Thoracic aorta (tissue), 2 donors: ENCODE measurements around the gene SNAP29. TPM values are rescaled to one million over a fixed set of nuclear protein-coding genes. Genes with fewer than 3 reads are reported as not detected.
A peak's percentile ranks its signal among the peaks of the same experiment; 100 is the strongest.

Source experiments
- ATAC-seq: fragments of 150-250 bp; one replicate; pipeline ENCODE4 v1.8.0; 2017; ENCODE audit warnings: low read depth; ENCODE audit not compliant: insufficient number of reproducible peaks, low FRiP score
- DNase-seq: peaks from one replicate; pipeline ENCODE4 v3.0.0-alpha.2; 2020; ENCODE audit warnings: low spot score
- H3K27ac ChIP-seq, 2 donors: fragments of 200-600 bp; sonication (generic); 1 replicate in 1 of 2; 2 replicates in 1 of 2; pipeline ENCODE4 v1.5.1; 2016; ENCODE audit warnings: mild to moderate bottlenecking in 2 of 2, moderate library complexity in 2 of 2
- H3K27me3 ChIP-seq: fragments of 200-600 bp; sonication (generic); replicated peaks from 2 replicates; pipeline ENCODE4 v1.6.0; 2016; ENCODE audit warnings: mild to moderate bottlenecking; ENCODE audit not compliant: insufficient read depth
- H3K36me3 ChIP-seq: fragments of 200-600 bp; sonication (generic); one replicate; pipeline ENCODE4 v1.5.1; 2016
- H3K4me1 ChIP-seq, 2 donors: fragments of 200-600 bp; sonication (generic); 1 replicate in 1 of 2; 2 replicates in 1 of 2; pipeline versions ENCODE4 v1.5.1 to v1.6.0; 2016; ENCODE audit warnings: low read depth in 2 of 2, mild to moderate bottlenecking in 1 of 2; ENCODE audit not compliant: control insufficient read depth in 1 of 2
- H3K4me3 ChIP-seq: fragments of 200-600 bp; sonication (generic); 2 replicates; pipeline ENCODE4 v1.5.1; 2016; ENCODE audit warnings: mild to moderate bottlenecking
- H3K9me3 ChIP-seq: fragments of 200-600 bp; sonication (generic); 2 replicates; pipeline ENCODE4 v1.5.1; 2016
- total RNA-seq, 2 donors: library from RNA; depleted of rRNA; stranded (reverse); fragments of >200 nt; gene quantifications; one replicate each; pipeline versions ENCODE4 v1.1.0 to v1.2.3, GENCODE V29; 2016
- TF ChIP-seq, protein P1 (sequence below): fragments of 200-600 bp; sonication (generic); IDR thresholded peaks from one replicate; pipeline ENCODE4 v1.5.1; 2019; ENCODE audit warnings: antibody characterized with exemption

SNAP29 gene
- total RNA-seq, 2 donors from 2014 or later: 18.2 to 20.6 TPM

DNA sequence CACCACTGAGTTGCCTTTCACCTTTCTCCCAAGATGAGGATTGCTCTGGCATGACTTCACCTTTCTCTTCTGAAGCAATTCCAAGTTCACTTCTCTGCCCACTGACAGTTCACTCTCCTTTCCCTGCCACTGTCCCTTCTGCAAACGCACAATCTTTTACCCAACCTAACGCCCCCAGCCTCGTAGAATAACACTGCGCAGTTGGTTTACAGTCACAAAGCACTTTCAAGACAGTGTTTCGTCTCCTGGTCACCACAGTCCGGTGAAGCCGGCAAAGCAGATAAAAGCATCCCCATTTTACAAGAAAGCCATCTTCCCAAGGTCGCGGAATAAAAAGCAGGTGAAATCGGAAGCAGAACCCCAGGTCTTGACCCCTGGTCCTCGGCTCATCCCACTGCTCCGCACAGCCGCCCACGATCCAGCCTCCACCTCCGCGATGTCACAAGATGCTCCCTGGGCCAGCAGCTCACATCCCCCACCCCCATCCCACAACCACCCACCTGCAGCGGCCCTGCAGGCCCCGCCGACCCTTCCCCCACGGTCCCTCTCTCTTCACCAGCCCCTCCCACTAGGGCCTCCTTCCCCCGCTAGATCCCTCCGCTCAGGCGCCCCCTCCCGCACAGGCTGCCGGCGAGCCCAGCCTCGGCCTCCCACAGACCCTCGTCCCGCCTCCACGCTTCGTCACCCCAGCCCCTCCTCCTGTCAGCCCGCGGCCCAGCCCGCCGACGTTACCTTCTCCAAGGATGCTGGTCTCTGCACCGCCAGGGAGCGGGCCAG, 781 bp upstream of the SNAP29 start:
- ATAC-seq: peak; percentile 25

DNA sequence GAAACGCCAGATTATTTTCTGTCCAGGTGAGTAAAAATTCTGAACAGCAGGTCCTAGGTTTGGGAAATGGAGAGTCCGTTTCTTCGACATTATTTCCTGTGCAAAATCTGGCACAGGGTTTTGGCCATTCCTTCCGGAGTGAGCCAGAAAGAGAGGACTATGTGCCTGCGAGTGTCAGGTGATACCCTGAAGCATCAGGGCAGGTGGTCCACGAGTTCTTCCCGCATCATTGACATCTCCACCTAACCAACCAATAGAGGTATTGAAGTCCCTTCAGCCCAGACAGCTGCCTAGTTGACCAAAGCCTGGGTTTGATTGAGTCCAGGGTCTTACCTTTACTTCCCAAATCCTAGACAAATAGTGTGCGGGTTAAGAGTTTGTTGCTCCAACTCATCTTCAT, 808 bp downstream of the SNAP29 start:
- H3K27ac ChIP-seq: peak overlapping the region; percentile 66 to 70
- H3K4me3 ChIP-seq: peak overlapping the region; percentile 84
- TF ChIP-seq, protein P1, sequence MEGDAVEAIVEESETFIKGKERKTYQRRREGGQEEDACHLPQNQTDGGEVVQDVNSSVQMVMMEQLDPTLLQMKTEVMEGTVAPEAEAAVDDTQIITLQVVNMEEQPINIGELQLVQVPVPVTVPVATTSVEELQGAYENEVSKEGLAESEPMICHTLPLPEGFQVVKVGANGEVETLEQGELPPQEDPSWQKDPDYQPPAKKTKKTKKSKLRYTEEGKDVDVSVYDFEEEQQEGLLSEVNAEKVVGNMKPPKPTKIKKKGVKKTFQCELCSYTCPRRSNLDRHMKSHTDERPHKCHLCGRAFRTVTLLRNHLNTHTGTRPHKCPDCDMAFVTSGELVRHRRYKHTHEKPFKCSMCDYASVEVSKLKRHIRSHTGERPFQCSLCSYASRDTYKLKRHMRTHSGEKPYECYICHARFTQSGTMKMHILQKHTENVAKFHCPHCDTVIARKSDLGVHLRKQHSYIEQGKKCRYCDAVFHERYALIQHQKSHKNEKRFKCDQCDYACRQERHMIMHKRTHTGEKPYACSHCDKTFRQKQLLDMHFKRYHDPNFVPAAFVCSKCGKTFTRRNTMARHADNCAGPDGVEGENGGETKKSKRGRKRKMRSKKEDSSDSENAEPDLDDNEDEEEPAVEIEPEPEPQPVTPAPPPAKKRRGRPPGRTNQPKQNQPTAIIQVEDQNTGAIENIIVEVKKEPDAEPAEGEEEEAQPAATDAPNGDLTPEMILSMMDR: no peak
- H3K9me3 ChIP-seq: no peaks in the 10 kb centered on the region
- no peaks in the 10 kb centered on the region for H3K27me3 ChIP-seq
- no peak for ATAC-seq
- no peak for DNase-seq
- peaks cover 8 to 34% of the 10 kb centered on the region in 2 donors for H3K4me1 ChIP-seq
- no peaks in the 10 kb centered on the region for H3K36me3 ChIP-seq

More for the DNA sequence above, 781 bp upstream of the SNAP29 start:
- H3K4me1 ChIP-seq: peaks cover 8 to 34% of the 10 kb centered on the region in 2 donors
- DNase-seq: peak; percentile 60
- H3K27me3 ChIP-seq: no peaks in the 10 kb centered on the region
- H3K36me3 ChIP-seq: no peaks in the 10 kb centered on the region
- peak overlapping the region; percentile 78 to 89 for H3K27ac ChIP-seq
- TF ChIP-seq, protein P1: no peak
- H3K4me3 ChIP-seq: peak overlapping the region; percentile 84
- no peaks in the 10 kb centered on the region for H3K9me3 ChIP-seq

DNA sequence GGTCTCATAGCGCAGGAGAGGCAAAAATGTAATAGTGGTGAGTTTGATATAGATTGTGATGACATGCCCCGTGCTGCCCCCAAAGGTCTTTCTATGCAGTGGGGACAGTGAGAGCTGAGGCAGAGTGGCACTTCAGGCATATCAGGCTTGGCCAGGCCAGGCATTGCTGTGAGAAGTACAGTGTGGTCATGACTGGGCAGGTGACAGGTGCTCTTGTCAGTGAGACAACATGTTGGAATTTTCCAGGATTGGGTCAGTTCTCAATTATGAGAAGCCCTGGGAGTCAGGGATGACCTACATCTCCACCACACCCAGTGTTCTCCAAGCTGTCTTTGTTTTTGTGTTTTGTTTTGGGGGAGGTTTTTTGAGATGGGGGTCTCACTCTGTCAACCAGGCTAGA, 3.7 kb downstream of the SNAP29 start:
- TF ChIP-seq, protein P1: no peak
- Histone ChIP-seq H3K9me3 (no peaks in the 10 kb centered on the region), H3K27ac (no peak overlapping the region), H3K4me3 (no peak overlapping the region), H3K36me3 (no peaks in the 10 kb centered on the region), H3K27me3 (no peaks in the 10 kb centered on the region), H3K4me1 (peaks cover 0 to 23% of the 10 kb centered on the region in 2 donors)
- DNase-seq (no peak), ATAC-seq (no peak)

DNA sequence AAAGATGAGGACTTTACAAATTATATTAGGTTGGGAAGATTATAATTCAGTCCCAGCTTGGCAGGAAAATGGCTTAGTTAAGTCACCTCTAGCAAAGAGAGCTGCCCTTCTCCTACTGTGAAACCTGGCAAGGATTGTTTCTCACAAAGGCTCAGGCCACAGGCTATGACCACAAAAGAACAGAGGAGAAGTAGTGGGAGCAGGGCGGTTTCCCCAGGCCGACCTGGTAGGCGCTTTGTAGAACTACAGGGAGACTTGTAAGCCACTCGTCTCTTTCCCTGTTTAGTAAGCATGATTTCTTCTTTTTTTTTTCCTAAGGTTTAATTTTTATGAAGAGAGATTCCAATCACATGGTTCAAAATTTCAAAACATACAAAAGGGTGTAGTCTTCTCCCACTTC, 4.6 kb downstream of the SNAP29 start:
- H3K27ac ChIP-seq: no peak overlapping the region
- no peaks in the 10 kb centered on the region for H3K9me3 ChIP-seq
- H3K4me1 ChIP-seq: peaks cover 0 to 23% of the 10 kb centered on the region in 2 donors
- no peak for ATAC-seq
- DNase-seq: no peak
- no peak overlapping the region for H3K4me3 ChIP-seq
- TF ChIP-seq, protein P1: no peak
- no peaks in the 10 kb centered on the region for H3K27me3 ChIP-seq
- H3K36me3 ChIP-seq: no peaks in the 10 kb centered on the region

DNA sequence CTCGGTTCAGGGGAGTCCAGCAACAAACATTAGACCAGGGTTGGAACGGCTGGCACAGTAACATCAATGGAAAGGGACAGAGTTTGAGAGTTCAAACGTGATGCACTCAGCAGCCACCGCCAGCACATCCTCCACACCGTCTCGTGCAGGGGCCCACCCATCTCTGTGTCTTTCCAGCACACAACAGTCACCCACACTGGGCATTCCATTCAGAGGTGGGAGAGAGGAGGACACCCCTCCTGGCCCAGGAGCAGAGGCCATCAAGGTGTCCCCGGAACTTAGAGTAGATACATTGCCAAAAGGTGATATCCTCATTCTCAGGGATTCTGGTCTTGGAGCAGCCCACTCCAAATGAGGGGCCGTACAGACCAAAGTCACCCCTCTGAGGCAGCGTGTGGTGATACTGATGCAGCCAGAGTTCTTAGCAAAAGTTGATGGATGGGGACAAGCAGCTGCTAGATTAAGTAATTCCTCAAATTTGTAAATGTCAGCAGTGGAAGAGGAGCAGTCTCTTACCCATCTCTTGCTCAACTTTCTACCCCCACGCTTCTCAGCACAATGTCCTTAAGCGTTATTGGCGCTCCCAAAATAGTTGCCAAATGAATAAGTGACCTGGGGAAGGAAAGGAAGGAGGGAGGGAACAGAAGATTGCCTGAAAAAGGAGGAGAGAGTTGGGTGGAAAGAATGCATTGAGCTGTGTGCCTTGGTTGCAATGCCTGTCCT, 5.5 kb downstream of the SNAP29 start:
- ATAC-seq (no peak), DNase-seq (no peak)
- Histone ChIP-seq H3K9me3 (no peaks in the 10 kb centered on the region), H3K4me1 (peaks cover 0 to 23% of the 10 kb centered on the region in 2 donors), H3K36me3 (peaks cover 5% of the 10 kb centered on the region), H3K27me3 (no peaks in the 10 kb centered on the region), H3K4me3 (no peak overlapping the region), H3K27ac (no peak overlapping the region)
- TF ChIP-seq, protein P1: no peak
